HCT116 (cell line): ENCODE measurements around the gene PVALEF. TPM values are rescaled to one million over a fixed set of nuclear protein-coding genes. Genes with fewer than 3 reads are reported as not detected.

Source experiments
- ATAC-seq: fragments of 200-7000 bp; cut with Tn5 transposase; 2 replicates; pipeline ENCODE4 v1.9.1; 2020; ENCODE audit warnings: mild to moderate bottlenecking, moderate library complexity
- BruUV-seq: library from RNA; stranded (reverse); fragments of 400-500 nt; replicated peaks from 2 replicates; lab custom pipeline; 2021; lab: Mats Ljungman, UMichigan
- CTCF ChIA-PET: fragments of 300-600 bp; sonication (Branson Sonifier 250); formaldehyde crosslinking; loops from one replicate; lab custom pipeline; 2021; ENCODE audit warnings: antibody characterized with exemption; lab: Charles Lee
- POLR2A ChIA-PET: fragments of 300-600, 350-600 bp; sonication (Branson Sonifier 250); formaldehyde crosslinking; loops from one replicate; lab custom pipeline; 2021; ENCODE audit warnings: antibody characterized with exemption; lab: Charles Lee
- RAD21 ChIA-PET, 2 experiments: fragments of 300-600 bp; sonication (Branson Sonifier 250); formaldehyde crosslinking; loops; one replicate each; lab custom pipeline; 2023; ENCODE audit warnings: low total read pairs in 2 of 2; ENCODE audit not compliant: uncharacterized antibody in 2 of 2, unreplicated experiment in 2 of 2, low non-redundant PET in 1 of 2; lab: Charles Lee
- DNase-seq: peaks from one replicate; pipeline ENCODE4 v3.0.0-alpha.2; 2010; ENCODE audit warnings: low read depth, low spot score
- H2AFZ ChIP-seq: fragments of 200-600 bp; shearing (Covaris generic), sonication (generic); 2 replicates; pipeline ENCODE4 v1.6.1; 2017; ENCODE audit warnings: low read depth, mixed run types, mixed read lengths, antibody characterized with exemption, low read length; ENCODE audit not compliant: poor library complexity, severe bottlenecking
- H3K27ac ChIP-seq: 2 replicates; pipeline ENCODE4 v1.5.1; 2012; ENCODE audit warnings: low read depth, low read length
- H3K27me3 ChIP-seq: fragments of 200-600 bp; sonication (generic); 2 replicates; pipeline ENCODE4 v1.6.1; 2016; ENCODE audit warnings: mixed run types, low read length, mixed read lengths; ENCODE audit not compliant: insufficient read depth
- H3K36me3 ChIP-seq, 2 experiments: fragments of 200-500 bp in 1 of 2; fragments of 200-600 bp in 1 of 2; sonication (Bioruptor generic) in 1 of 2; sonication (generic) in 1 of 2; 2 replicates each; pipeline versions ENCODE4 v1.5.1 to v1.6.1; 2014 to 2016; ENCODE audit warnings: low read length in 2 of 2, inconsistent platforms in 1 of 2, mixed read lengths in 1 of 2, mixed run types in 1 of 2; ENCODE audit not compliant: insufficient read depth in 2 of 2, control insufficient read depth in 1 of 2
- H3K4me1 ChIP-seq, 2 experiments: fragments of 200-600 bp in 1 of 2; sonication (generic) in 1 of 2; 2 replicates each; pipeline versions ENCODE4 v1.5.1 to v1.6.1; 2012 to 2017; ENCODE audit warnings: low read length in 2 of 2, inconsistent platforms in 1 of 2, mild to moderate bottlenecking in 1 of 2, mixed read lengths in 1 of 2, mixed run types in 1 of 2, moderate library complexity in 1 of 2; ENCODE audit not compliant: insufficient read depth in 2 of 2, control insufficient read depth in 1 of 2
- H3K4me2 ChIP-seq: fragments of 200-600 bp; sonication (generic); 2 replicates; pipeline ENCODE4 v1.6.1; 2017; ENCODE audit warnings: mixed run types, low read length, mixed read lengths
- H3K4me3 ChIP-seq, 2 experiments: fragments of 200-600 bp in 1 of 2; sonication (generic) in 1 of 2; replicated peaks in 1 of 2; 2 replicates each; pipeline ENCODE4 v1.5.1; 2011 to 2016; ENCODE audit warnings: low read length in 2 of 2, control low read depth in 1 of 2, low read depth in 1 of 2, mild to moderate bottlenecking in 1 of 2, mixed read lengths in 1 of 2, mixed run types in 1 of 2
- H3K79me2 ChIP-seq: fragments of 200-600 bp; sonication (generic); 2 replicates; pipeline ENCODE4 v1.6.1; 2017; ENCODE audit warnings: mild to moderate bottlenecking, mixed run types, low read length, moderate library complexity, mixed read lengths; ENCODE audit not compliant: insufficient read depth
- H3K9ac ChIP-seq: fragments of 200-600 bp; sonication (generic); 2 replicates; pipeline ENCODE4 v1.6.1; 2016; ENCODE audit warnings: low read length, mixed read lengths
- H3K9me2 ChIP-seq: fragments of 200-600 bp; sonication (generic), shearing (Covaris generic); 2 replicates; pipeline ENCODE4 v1.6.1; 2017; ENCODE audit warnings: mixed run types, mild to moderate bottlenecking, moderate library complexity; ENCODE audit not compliant: insufficient read depth
- H3K9me3 ChIP-seq, 2 experiments: fragments of 200-500 bp in 1 of 2; fragments of 200-600 bp in 1 of 2; sonication (Bioruptor generic) in 1 of 2; sonication (generic) in 1 of 2; 2 replicates each; pipeline ENCODE4 v1.6.1; 2014 to 2017; ENCODE audit warnings: low read length in 2 of 2, mixed read lengths in 2 of 2, inconsistent platforms in 1 of 2, low read depth in 1 of 2, mild to moderate bottlenecking in 1 of 2, mixed run types in 1 of 2, moderate library complexity in 1 of 2; ENCODE audit not compliant: control insufficient read depth in 1 of 2, insufficient read depth in 1 of 2
- H4K20me1 ChIP-seq: fragments of 200-600 bp; sonication (generic), shearing (Covaris generic); 2 replicates; pipeline ENCODE4 v1.6.1; 2017; ENCODE audit warnings: mixed run types, mild to moderate bottlenecking, moderate library complexity; ENCODE audit not compliant: insufficient read depth
- ATF3 ChIP-seq: IDR thresholded peaks from 2 replicates; pipeline ENCODE4 v1.6.1; 2012
- CBX3 ChIP-seq: IDR thresholded peaks from 2 replicates; pipeline ENCODE4 v1.6.1; 2012; ENCODE audit warnings: low read depth
- CEBPB ChIP-seq: IDR thresholded peaks from 2 replicates; pipeline ENCODE4 v1.6.1; 2012; ENCODE audit warnings: low read depth
- EGR1 ChIP-seq: IDR thresholded peaks from 2 replicates; pipeline ENCODE4 v1.6.1; 2012; ENCODE audit warnings: low read depth
- ELF1 ChIP-seq: IDR thresholded peaks from 2 replicates; pipeline ENCODE4 v1.6.1; 2012; ENCODE audit warnings: low read depth, borderline replicate concordance
- EZH2 ChIP-seq: fragments of 200-600 bp; sonication (generic); IDR thresholded peaks from 2 replicates; pipeline ENCODE4 v1.6.1; 2017; ENCODE audit warnings: antibody characterized with exemption, mixed run types
- FOSL1 ChIP-seq: IDR thresholded peaks from 2 replicates; pipeline ENCODE4 v1.6.1; 2012; ENCODE audit warnings: low read depth
- JUND ChIP-seq: IDR thresholded peaks from 2 replicates; pipeline ENCODE4 v1.6.1; 2012
- POLR2A ChIP-seq: IDR thresholded peaks from 2 replicates; pipeline ENCODE4 v1.7.0; 2011; ENCODE audit warnings: borderline replicate concordance; ENCODE audit not compliant: insufficient read depth, insufficient read length; ENCODE audit errors: extremely low read depth
- RAD21 ChIP-seq: IDR thresholded peaks from 2 replicates; pipeline ENCODE4 v1.6.1; 2012; ENCODE audit warnings: low read depth, mild to moderate bottlenecking
- REST ChIP-seq: IDR thresholded peaks from 2 replicates; pipeline ENCODE4 v1.6.1; 2012; ENCODE audit warnings: low read depth
- SIN3A ChIP-seq: IDR thresholded peaks from 2 replicates; pipeline ENCODE4 v1.6.1; 2012; ENCODE audit warnings: low read depth
- SP1 ChIP-seq: IDR thresholded peaks from 2 replicates; pipeline ENCODE4 v1.6.1; 2012; ENCODE audit warnings: low read depth
- SRF ChIP-seq: IDR thresholded peaks from 2 replicates; pipeline ENCODE4 v1.6.1; 2012; ENCODE audit warnings: low read depth
- YY1 ChIP-seq: IDR thresholded peaks from 2 replicates; pipeline ENCODE4 v1.6.1; 2011; ENCODE audit warnings: low read length, low read depth, moderate library complexity, mild to moderate bottlenecking; ENCODE audit not compliant: insufficient replicate concordance; ENCODE audit errors: extremely low read depth
- ZFX ChIP-seq: fragments of 450-650 bp; IDR thresholded peaks from 2 replicates; pipeline ENCODE4 v1.6.1; 2017
- ZNF274 ChIP-seq: fragments of 200-500 bp; sonication (Bioruptor generic); IDR thresholded peaks from 2 replicates; pipeline ENCODE4 v1.6.1; 2014; ENCODE audit warnings: mild to moderate bottlenecking, low read depth, low read length, inconsistent platforms
- intact Hi-C: fragments of 100-400 bp; cut with micrococcal nuclease; formaldehyde crosslinking; loops from 2 replicates; pipeline ENCODE4 v1.10.0; 2022
- total RNA-seq: library from RNA; stranded (reverse); gene quantifications from one replicate; pipeline ENCODE4 v1.2.1, GENCODE V29; 2021; ENCODE audit not compliant: unreplicated experiment
- TF ChIP-seq, protein P1 (sequence below): IDR thresholded peaks from 2 replicates; pipeline ENCODE4 v1.6.1; 2012
- TF ChIP-seq, protein P2 (sequence below): IDR thresholded peaks from 2 replicates; pipeline ENCODE4 v1.6.1; 2011; ENCODE audit warnings: mild to moderate bottlenecking, low read length, moderate library complexity; ENCODE audit not compliant: insufficient replicate concordance; ENCODE audit errors: extremely low read depth

The PVALEF gene
- total RNA-seq, 1 experiment from 2014 or later: not detected

GRCh38 chr17:81196505-81197408, 31.4 kb downstream of the PVALEF start:
- no peak overlapping the region for H3K4me3 ChIP-seq
- H3K9me3 ChIP-seq: no peaks in the 10 kb centered on the region
- peaks cover 3 to 5% of the 10 kb centered on the region in 2 experiments for H3K36me3 ChIP-seq
- peaks cover 0 to 8% of the 10 kb centered on the region in 2 experiments; a peak in 1 of 4 replicates for H3K4me1 ChIP-seq
- POLR2A ChIA-PET: no interaction called here
- TF ChIP-seq SRF (no peak), SP1 (no peak), REST (no peak), SIN3A (no peak), ATF3 (no peak), EZH2 (no peak), CEBPB (no peak), ZNF274 (no peak), YY1 (no peak), JUND (no peak), ZFX (no peak), RAD21 (no peak), POLR2A (no peak), EGR1 (no peak), ELF1 (no peak), FOSL1 (no peak), CBX3 (no peak)
- TF ChIP-seq, protein P1, sequence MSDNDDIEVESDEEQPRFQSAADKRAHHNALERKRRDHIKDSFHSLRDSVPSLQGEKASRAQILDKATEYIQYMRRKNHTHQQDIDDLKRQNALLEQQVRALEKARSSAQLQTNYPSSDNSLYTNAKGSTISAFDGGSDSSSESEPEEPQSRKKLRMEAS: no peak
- TF ChIP-seq, protein P2, sequence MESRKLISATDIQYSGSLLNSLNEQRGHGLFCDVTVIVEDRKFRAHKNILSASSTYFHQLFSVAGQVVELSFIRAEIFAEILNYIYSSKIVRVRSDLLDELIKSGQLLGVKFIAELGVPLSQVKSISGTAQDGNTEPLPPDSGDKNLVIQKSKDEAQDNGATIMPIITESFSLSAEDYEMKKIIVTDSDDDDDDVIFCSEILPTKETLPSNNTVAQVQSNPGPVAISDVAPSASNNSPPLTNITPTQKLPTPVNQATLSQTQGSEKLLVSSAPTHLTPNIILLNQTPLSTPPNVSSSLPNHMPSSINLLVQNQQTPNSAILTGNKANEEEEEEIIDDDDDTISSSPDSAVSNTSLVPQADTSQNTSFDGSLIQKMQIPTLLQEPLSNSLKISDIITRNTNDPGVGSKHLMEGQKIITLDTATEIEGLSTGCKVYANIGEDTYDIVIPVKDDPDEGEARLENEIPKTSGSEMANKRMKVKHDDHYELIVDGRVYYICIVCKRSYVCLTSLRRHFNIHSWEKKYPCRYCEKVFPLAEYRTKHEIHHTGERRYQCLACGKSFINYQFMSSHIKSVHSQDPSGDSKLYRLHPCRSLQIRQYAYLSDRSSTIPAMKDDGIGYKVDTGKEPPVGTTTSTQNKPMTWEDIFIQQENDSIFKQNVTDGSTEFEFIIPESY: no peak
- CTCF ChIA-PET: interaction anchor here (0.9 kb wide), 1 partner anchor 54 kb away, joined by 3 read pairs; no protein-coding TSS in a partner anchor
- no peaks in the 10 kb centered on the region for H3K27me3 ChIP-seq
- no peaks in the 10 kb centered on the region for H3K9me2 ChIP-seq
- no TSS peak for BruUV-seq
- DNase-seq (no peak), ATAC-seq (no peak)
- H3K27ac ChIP-seq: no peak overlapping the region
- intact Hi-C loops: no loop called here
- H3K9ac ChIP-seq: no peak overlapping the region
- H3K79me2 ChIP-seq: no peaks in the 10 kb centered on the region
- H3K4me2 ChIP-seq: no peak overlapping the region
- H4K20me1 ChIP-seq: no peaks in the 10 kb centered on the region
- H2AFZ ChIP-seq: no peak overlapping the region
- RAD21 ChIA-PET: no interaction called here
